ENCODE measurements around the gene GUCY1A2. TPM values are rescaled to one million over a fixed set of nuclear protein-coding genes. Genes with fewer than 3 reads are reported as not detected.

GUCY1A2 gene
- total and polyA plus RNA-seq, 8 donors: 15.6 to 32.7 (median 26.2) TPM

DNA sequence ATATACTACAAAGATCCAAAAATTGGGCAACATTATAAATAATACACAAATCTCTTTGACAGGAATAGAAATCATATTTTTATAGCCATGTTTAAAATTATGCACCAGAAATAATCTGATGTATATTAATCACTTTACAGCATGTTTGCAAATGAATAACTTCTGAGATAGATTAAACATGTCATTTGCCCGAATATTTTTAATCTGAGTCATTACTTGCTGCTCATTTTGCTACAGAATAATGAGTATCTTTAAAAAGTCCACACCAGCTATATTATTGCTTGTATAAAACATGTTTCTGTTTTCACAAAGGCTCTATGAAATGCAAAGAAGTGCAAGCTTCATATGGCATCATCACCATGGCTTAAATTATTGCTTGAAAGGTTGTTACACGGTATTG, 336.8 kb downstream of the GUCY1A2 start:
- H3K4me1 ChIP-seq: no peaks in the 10 kb centered on the region
- no peak overlapping the region for H3K4me3 ChIP-seq
- no peaks in the 10 kb centered on the region for H3K36me3 ChIP-seq
- DNase-seq (no peak), ATAC-seq (no peak)
- no peak overlapping the region for H3K27ac ChIP-seq
- intact Hi-C loops (cut with DNase I): no loop called here
- TF ChIP-seq, protein P1, sequence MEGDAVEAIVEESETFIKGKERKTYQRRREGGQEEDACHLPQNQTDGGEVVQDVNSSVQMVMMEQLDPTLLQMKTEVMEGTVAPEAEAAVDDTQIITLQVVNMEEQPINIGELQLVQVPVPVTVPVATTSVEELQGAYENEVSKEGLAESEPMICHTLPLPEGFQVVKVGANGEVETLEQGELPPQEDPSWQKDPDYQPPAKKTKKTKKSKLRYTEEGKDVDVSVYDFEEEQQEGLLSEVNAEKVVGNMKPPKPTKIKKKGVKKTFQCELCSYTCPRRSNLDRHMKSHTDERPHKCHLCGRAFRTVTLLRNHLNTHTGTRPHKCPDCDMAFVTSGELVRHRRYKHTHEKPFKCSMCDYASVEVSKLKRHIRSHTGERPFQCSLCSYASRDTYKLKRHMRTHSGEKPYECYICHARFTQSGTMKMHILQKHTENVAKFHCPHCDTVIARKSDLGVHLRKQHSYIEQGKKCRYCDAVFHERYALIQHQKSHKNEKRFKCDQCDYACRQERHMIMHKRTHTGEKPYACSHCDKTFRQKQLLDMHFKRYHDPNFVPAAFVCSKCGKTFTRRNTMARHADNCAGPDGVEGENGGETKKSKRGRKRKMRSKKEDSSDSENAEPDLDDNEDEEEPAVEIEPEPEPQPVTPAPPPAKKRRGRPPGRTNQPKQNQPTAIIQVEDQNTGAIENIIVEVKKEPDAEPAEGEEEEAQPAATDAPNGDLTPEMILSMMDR (IDR thresholded peaks at IDR 0.05): no peak
- no peaks in the 10 kb centered on the region for H3K27me3 ChIP-seq
- no peaks in the 10 kb centered on the region for H3K9me3 ChIP-seq

DNA sequence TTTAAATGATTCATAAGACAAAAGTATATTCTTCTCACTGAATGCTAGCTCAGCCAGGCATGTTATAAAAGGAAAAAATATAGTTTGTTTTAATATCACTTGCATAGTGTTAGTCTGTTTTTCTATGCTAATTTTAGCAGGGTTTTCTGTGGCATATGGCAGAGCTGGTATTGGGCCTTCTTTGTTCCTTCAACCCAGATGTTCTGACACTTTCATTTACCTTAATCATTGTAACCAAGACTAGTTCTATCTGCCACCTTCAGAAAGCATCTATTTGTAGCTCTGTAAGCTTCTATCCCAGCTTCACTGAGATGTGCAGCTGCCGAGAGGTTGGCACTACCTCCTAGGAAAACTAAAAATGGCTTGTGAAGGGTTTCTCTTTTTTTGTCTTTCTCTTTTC, 338.7 kb downstream of the GUCY1A2 start:
- H3K36me3 ChIP-seq: no peaks in the 10 kb centered on the region
- intact Hi-C loops (cut with DNase I): no loop called here
- H3K27me3 ChIP-seq: no peaks in the 10 kb centered on the region
- H3K4me3 ChIP-seq: no peak overlapping the region
- no peaks in the 10 kb centered on the region for H3K9me3 ChIP-seq
- no peak for ATAC-seq
- no peak for DNase-seq
- H3K27ac ChIP-seq: no peak overlapping the region
- TF ChIP-seq, protein P1 (IDR thresholded peaks at IDR 0.05): no peak
- H3K4me1 ChIP-seq: no peaks in the 10 kb centered on the region

DNA sequence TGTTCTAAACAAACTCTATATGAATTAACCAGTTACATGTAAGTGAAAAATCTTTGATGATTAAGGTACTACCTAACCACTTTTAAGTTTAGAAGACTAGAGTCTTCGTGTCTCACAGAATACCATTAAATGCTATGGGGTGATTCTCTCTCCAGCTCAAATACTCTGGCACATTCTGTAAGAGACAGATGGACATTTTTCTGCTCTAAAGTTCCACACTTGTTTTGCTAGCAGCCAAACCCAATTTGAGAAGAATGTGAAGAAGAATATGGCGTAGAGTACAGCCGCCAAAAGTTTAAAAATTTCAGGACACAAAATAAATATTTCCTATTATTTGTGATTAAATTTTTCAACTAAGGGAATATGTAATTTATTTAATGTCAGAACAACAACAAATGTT, 339.1 kb downstream of the GUCY1A2 start:
- Histone ChIP-seq H3K9me3 (no peaks in the 10 kb centered on the region), H3K36me3 (no peaks in the 10 kb centered on the region), H3K4me3 (no peak overlapping the region), H3K27me3 (no peaks in the 10 kb centered on the region), H3K4me1 (no peaks in the 10 kb centered on the region), H3K27ac (no peak overlapping the region)
- no peak for DNase-seq
- TF ChIP-seq, protein P1 (IDR thresholded peaks at IDR 0.05): no peak
- intact Hi-C loops (cut with DNase I): no loop called here
- ATAC-seq: no peak

DNA sequence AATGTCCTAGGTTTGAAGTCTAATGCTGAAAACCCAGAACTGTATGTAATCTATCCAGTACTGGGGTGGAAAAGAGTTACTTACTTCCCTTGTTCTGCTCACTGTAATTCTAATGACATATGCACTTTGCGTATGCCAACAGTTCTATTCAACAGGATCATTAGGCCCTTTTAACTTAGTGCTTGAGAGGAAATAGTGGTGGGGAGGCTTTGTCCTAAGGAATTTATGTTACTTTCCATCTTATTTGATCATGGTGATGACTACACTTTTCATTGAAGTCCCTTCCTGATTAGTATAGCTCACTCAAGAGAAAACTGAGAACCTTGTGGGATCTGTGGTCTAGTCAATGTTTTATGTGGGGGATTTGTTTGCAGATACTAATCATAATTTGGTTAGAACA, 348.2 kb downstream of the GUCY1A2 start:
- Histone ChIP-seq H3K27ac (no peak overlapping the region), H3K4me1 (no peaks in the 10 kb centered on the region), H3K36me3 (no peaks in the 10 kb centered on the region), H3K27me3 (no peaks in the 10 kb centered on the region), H3K9me3 (no peaks in the 10 kb centered on the region), H3K4me3 (no peak overlapping the region)
- ATAC-seq (no peak), DNase-seq (no peak)
- TF ChIP-seq, protein P1 (IDR thresholded peaks at IDR 0.05): no peak
- intact Hi-C loops (cut with DNase I): no loop called here

DNA sequence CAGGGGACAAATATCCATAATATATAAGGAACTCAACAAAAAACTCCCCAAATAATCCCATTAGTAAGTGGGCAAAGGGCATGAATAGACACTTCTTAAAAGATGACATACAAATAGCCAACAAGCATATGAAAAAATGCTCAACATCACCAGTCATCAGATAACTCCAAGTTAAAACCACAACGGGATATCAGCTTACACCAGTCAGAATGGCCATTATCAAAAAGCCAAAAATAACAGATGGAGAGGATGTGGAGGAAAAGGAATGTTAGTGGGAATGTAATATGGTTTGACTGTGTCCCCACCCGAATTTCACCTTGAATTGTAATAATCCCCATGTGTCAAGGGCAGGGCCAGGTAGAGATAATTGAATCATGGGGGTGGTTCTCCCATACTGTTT, 350.1 kb downstream of the GUCY1A2 start:
- H3K27me3 ChIP-seq: no peaks in the 10 kb centered on the region
- TF ChIP-seq, protein P1 (IDR thresholded peaks at IDR 0.05): no peak
- DNase-seq (no peak), ATAC-seq (no peak)
- no peak overlapping the region for H3K27ac ChIP-seq
- H3K36me3 ChIP-seq: no peaks in the 10 kb centered on the region
- no peaks in the 10 kb centered on the region for H3K9me3 ChIP-seq
- H3K4me3 ChIP-seq: no peak overlapping the region
- intact Hi-C loops (cut with DNase I): no loop called here
- H3K4me1 ChIP-seq: no peaks in the 10 kb centered on the region

Measured in left lung (tissue), 10 donors.